ENCODE measurements around the gene KIF26B. TPM values are rescaled to one million over a fixed set of nuclear protein-coding genes. Genes with fewer than 3 reads are reported as not detected.

KIF26B gene
- total and polyA plus RNA-seq, 2 experiments from 2014 or later: 0.03 to 0.76 TPM

DNA sequence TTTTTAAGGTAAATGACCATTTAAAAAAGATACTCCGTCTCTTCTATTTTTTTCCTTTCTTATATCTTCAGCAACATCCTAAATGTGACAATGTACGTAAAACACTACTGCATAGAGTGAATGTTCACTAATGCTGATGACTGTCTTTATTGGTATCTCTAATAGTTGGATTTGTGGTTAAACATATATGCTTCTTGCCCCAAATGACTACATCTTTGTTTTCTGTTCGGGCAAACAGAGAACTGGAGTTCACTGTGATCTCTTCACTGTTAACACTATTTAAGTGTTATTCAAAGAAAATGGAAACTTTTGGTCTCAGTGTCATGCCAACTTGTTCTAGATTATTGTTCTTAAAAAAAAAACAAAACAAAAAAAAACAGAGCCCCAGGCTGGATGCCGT lies 109.4 kb downstream of the KIF26B start:
- Mint-ChIP-seq H3K36me3 (ENCODE audit: low read depth) (no peaks in the 10 kb centered on the region), H3K4me3 (no peak overlapping the region), H3K27me3 (ENCODE audit: insufficient read depth, low read depth, poor library complexity) (peaks cover 7% of the 10 kb centered on the region), H3K4me1 (peaks cover 15% of the 10 kb centered on the region), H3K9me3 (no peaks in the 10 kb centered on the region), H3K27ac (no peak overlapping the region)
- peaks cover 15% of the 10 kb centered on the region for H3K4me1 ChIP-seq (ENCODE audit: insufficient read depth)
- no peaks in the 10 kb centered on the region for H3K79me2 ChIP-seq (replicated peaks; ENCODE audit: insufficient read depth)
- H3K36me3 ChIP-seq (ENCODE audit: insufficient read depth): no peaks in the 10 kb centered on the region
- no peak for ATAC-seq
- no peaks in the 10 kb centered on the region for H3F3A ChIP-seq (replicated peaks; ENCODE audit: low read depth)
- H3K27ac ChIP-seq (ENCODE audit: low read depth): no peak overlapping the region
- H3K4me2 ChIP-seq: no peak overlapping the region
- H3K27me3 ChIP-seq (ENCODE audit: insufficient read depth): no peaks in the 10 kb centered on the region
- DNase-seq (ENCODE audit: low spot score): no peak
- no peak overlapping the region for H2AFZ ChIP-seq
- H3K9me2 ChIP-seq (ENCODE audit: insufficient read depth): no peaks in the 10 kb centered on the region
- no peaks in the 10 kb centered on the region for H4K20me1 ChIP-seq (replicated peaks; ENCODE audit: insufficient read depth)
- no peak overlapping the region for H3K4me3 ChIP-seq
- TF ChIP-seq, protein P1, sequence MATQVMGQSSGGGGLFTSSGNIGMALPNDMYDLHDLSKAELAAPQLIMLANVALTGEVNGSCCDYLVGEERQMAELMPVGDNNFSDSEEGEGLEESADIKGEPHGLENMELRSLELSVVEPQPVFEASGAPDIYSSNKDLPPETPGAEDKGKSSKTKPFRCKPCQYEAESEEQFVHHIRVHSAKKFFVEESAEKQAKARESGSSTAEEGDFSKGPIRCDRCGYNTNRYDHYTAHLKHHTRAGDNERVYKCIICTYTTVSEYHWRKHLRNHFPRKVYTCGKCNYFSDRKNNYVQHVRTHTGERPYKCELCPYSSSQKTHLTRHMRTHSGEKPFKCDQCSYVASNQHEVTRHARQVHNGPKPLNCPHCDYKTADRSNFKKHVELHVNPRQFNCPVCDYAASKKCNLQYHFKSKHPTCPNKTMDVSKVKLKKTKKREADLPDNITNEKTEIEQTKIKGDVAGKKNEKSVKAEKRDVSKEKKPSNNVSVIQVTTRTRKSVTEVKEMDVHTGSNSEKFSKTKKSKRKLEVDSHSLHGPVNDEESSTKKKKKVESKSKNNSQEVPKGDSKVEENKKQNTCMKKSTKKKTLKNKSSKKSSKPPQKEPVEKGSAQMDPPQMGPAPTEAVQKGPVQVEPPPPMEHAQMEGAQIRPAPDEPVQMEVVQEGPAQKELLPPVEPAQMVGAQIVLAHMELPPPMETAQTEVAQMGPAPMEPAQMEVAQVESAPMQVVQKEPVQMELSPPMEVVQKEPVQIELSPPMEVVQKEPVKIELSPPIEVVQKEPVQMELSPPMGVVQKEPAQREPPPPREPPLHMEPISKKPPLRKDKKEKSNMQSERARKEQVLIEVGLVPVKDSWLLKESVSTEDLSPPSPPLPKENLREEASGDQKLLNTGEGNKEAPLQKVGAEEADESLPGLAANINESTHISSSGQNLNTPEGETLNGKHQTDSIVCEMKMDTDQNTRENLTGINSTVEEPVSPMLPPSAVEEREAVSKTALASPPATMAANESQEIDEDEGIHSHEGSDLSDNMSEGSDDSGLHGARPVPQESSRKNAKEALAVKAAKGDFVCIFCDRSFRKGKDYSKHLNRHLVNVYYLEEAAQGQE (IDR thresholded peaks at IDR 0.05; ENCODE audit: unreplicated experiment): no peak
- no peak for TF ChIP-seq EZH2 (IDR thresholded peaks at IDR 0.05; ENCODE audit: low read depth, unreplicated experiment)

DNA sequence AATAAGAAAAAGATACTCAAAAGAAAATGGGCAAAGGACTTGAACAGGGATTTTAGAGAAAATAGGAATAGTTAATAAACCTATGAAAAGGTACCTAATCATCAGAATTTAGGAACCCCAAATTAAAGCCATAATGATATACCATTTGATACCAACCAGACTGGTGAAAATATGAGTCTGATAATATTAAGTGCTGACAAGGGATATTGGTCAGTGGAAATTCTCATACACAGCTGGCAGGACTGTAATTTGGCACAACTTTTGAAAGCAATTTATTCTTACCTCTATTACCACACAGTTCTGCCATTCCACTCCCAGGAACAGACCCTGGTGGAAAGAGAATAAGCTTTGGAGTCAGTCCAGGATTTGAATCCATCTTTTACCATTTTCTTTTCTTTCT lies 111.3 kb downstream of the KIF26B start:
- DNase-seq (ENCODE audit: low spot score) (no peak), ATAC-seq (no peak)
- H2AFZ ChIP-seq: no peak overlapping the region
- Mint-ChIP-seq H3K4me3 (no peak overlapping the region), H3K27ac (no peak overlapping the region), H3K27me3 (ENCODE audit: insufficient read depth, low read depth, poor library complexity) (peaks cover 4% of the 10 kb centered on the region), H3K9me3 (peaks cover 8% of the 10 kb centered on the region; the same call in 2 of the 3 replicates), H3K4me1 (peaks cover 10% of the 10 kb centered on the region; the same call in 2 of the 3 replicates), H3K36me3 (ENCODE audit: low read depth) (no peaks in the 10 kb centered on the region)
- H3K4me2 ChIP-seq: no peak overlapping the region
- H4K20me1 ChIP-seq (replicated peaks; ENCODE audit: insufficient read depth): no peaks in the 10 kb centered on the region
- no peak overlapping the region for H3K4me3 ChIP-seq
- H3K27me3 ChIP-seq (ENCODE audit: insufficient read depth): no peaks in the 10 kb centered on the region
- H3K27ac ChIP-seq (ENCODE audit: low read depth): no peak overlapping the region
- H3F3A ChIP-seq (replicated peaks; ENCODE audit: low read depth): no peaks in the 10 kb centered on the region
- peaks cover 15% of the 10 kb centered on the region for H3K4me1 ChIP-seq (ENCODE audit: insufficient read depth)
- H3K9me2 ChIP-seq (ENCODE audit: insufficient read depth): no peaks in the 10 kb centered on the region
- H3K79me2 ChIP-seq (replicated peaks; ENCODE audit: insufficient read depth): no peaks in the 10 kb centered on the region
- no peaks in the 10 kb centered on the region for H3K36me3 ChIP-seq (ENCODE audit: insufficient read depth)
- TF ChIP-seq EZH2 (IDR thresholded peaks at IDR 0.05; ENCODE audit: low read depth, unreplicated experiment) (no peak), CREB1 (CRISPR knock-in tag; IDR thresholded peaks at IDR 0.05; ENCODE audit: low read depth) (no peak), ZNF331 (CRISPR knock-in tag; IDR thresholded peaks at IDR 0.05; ENCODE audit: low read depth) (no peak), JUNB (IDR thresholded peaks at IDR 0.05; ENCODE audit: unreplicated experiment) (no peak), NANOG (IDR thresholded peaks at IDR 0.05; ENCODE audit: borderline replicate concordance) (no peak)
- TF ChIP-seq, protein P2, sequence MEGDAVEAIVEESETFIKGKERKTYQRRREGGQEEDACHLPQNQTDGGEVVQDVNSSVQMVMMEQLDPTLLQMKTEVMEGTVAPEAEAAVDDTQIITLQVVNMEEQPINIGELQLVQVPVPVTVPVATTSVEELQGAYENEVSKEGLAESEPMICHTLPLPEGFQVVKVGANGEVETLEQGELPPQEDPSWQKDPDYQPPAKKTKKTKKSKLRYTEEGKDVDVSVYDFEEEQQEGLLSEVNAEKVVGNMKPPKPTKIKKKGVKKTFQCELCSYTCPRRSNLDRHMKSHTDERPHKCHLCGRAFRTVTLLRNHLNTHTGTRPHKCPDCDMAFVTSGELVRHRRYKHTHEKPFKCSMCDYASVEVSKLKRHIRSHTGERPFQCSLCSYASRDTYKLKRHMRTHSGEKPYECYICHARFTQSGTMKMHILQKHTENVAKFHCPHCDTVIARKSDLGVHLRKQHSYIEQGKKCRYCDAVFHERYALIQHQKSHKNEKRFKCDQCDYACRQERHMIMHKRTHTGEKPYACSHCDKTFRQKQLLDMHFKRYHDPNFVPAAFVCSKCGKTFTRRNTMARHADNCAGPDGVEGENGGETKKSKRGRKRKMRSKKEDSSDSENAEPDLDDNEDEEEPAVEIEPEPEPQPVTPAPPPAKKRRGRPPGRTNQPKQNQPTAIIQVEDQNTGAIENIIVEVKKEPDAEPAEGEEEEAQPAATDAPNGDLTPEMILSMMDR (conservative IDR thresholded peaks at IDR 0.05; ENCODE audit: low read depth in 2 of 2): no peak
